ENCODE data around the gene HOXD8.

GRCh38 chr2:176150584-176151441 lies 21.3 kb downstream of the HOXD8 start:
- TF ChIP-seq CTCF (IDR thresholded peaks at IDR 0.05; ENCODE audit: low read depth, low read length) (no peak), POLR2A (IDR thresholded peaks at IDR 0.05; ENCODE audit: extremely low read depth, insufficient read length) (no peak), MYC (IDR thresholded peaks at IDR 0.05; ENCODE audit: low read depth, low read length) (no peak), MAX (IDR thresholded peaks at IDR 0.05; ENCODE audit: low read depth, low read length) (no peak)
